Neural cell (in vitro differentiated cells): Measurements from ENCODE around the gene SCNN1G.

Source experiments
- CTCF ChIP-seq: fragments of 450-650 bp; IDR thresholded peaks from 2 replicates; pipeline ENCODE4 v1.5.1; 2014; ENCODE audit warnings: antibody characterized with exemption, mild to moderate bottlenecking, moderate library complexity; ENCODE audit not compliant: poor library complexity, severe bottlenecking
- EZH2 ChIP-seq: fragments of 200-600, 300-800 bp; shearing (Covaris generic), sonication (generic); IDR thresholded peaks from 2 replicates; pipeline ENCODE4 v1.6.1; 2014; ENCODE audit warnings: antibody characterized with exemption, low read length, borderline replicate concordance, mild to moderate bottlenecking; ENCODE audit not compliant: insufficient read depth, poor library complexity, severe bottlenecking
- MXI1 ChIP-seq: fragments of 450-650 bp; conservative IDR thresholded peaks from 2 replicates; pipeline ENCODE4 v1.6.1; 2014; ENCODE audit warnings: antibody characterized with exemption, mild to moderate bottlenecking; ENCODE audit not compliant: poor library complexity, severe bottlenecking
- POLR2AphosphoS5 ChIP-seq: IDR thresholded peaks from 2 replicates; pipeline ENCODE4 v1.6.1; 2012
- REST ChIP-seq: IDR thresholded peaks from 2 replicates; pipeline ENCODE4 v1.6.1; 2012; ENCODE audit warnings: borderline replicate concordance

- TF ChIP-seq EZH2, result no peak
- no peak for TF ChIP-seq CTCF
- no peak for TF ChIP-seq POLR2AphosphoS5
- TF ChIP-seq MXI1, result no peak
- no peak for TF ChIP-seq REST
Measured at GRCh38 chr16:23149993-23150364, 32.6 kb upstream of the SCNN1G start.
